ENCODE results near the gene UBE2G1.
A peak's percentile ranks its signal among the peaks of the same experiment; 100 is the strongest.
"Not testable (repeated sequence)": the region's sequence is repeated elsewhere in the genome, so short reads cannot be mapped to it uniquely, and the experiment has no call there.

The UBE2G1 gene

DNA sequence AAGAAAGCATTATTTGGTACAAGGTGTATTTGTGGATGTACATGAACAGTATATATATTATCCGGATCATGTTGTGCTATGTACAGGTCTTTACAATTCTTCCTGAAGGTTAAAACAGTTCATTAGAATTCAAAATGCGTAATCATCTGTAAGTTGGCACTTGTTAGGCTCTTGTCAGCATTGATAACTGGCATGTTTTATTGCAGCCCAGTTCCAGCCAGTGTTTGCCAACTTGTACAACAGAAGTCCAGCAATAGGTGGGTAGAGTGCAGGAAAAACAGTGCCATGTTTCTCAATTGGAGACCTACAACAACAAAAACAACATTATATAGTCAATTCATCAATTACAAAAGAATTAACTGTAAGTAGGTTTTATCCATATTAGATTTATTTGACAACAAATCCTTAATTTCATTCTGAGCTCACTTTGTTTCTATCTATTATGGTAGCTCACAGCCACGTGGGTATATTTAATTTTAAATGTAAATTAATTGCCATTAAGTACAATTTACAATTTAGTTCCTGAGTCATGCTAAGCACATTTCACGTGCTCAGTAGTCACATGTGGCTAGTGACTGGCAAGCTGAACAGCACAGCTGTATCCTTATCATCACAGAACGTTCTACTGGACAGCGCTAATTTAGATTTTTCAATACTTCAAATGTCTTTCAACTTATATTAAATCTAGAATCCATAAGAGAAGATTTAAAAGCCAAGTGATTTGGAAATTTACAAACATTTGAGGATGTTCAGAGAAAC lies 94.1 kb downstream of the UBE2G1 start:
- H3K36me3 Mint-ChIP-seq (ENCODE audit: low read depth) = peaks cover 33% of the 10 kb centered on the region
- no peak overlapping the region for H3K4me3 Mint-ChIP-seq

DNA sequence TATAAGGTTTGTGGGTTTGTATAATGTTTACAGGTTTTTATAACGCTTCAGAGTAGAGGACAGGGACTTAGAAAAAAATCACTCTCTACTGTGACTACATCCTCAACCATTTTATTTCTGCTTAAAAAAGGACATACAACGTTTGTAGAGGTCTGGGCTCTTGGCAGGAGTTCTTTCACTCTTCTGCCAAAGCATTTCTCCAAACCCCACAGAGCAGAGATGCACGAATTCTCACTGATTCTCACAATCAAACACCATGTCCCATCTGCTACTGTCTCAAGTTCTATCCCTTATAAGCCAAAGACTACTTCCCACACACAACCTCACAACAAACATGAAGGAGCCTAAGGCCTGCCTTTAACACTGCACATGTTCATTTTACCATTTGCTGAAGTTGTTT lies 95.7 kb downstream of the UBE2G1 start:
- Mint-ChIP-seq H3K27me3 (ENCODE audit: low read depth) (no peaks in the 10 kb centered on the region), H3K4me3 (no peak overlapping the region), H3K9me3 (no peaks in the 10 kb centered on the region), H3K27ac (peak overlapping the region; percentile 10), H3K4me1 (ENCODE audit: low read depth) (peaks cover 3% of the 10 kb centered on the region), H3K36me3 (ENCODE audit: low read depth) (peaks cover 22% of the 10 kb centered on the region)

More for the DNA sequence above, 94.1 kb downstream of the UBE2G1 start:
- no peak overlapping the region for H3K27ac Mint-ChIP-seq
- H3K9me3 Mint-ChIP-seq = no peaks in the 10 kb centered on the region
- H3K27me3 Mint-ChIP-seq (ENCODE audit: low read depth) = no peaks in the 10 kb centered on the region
- peaks cover 7% of the 10 kb centered on the region for H3K4me1 Mint-ChIP-seq (ENCODE audit: low read depth)

DNA sequence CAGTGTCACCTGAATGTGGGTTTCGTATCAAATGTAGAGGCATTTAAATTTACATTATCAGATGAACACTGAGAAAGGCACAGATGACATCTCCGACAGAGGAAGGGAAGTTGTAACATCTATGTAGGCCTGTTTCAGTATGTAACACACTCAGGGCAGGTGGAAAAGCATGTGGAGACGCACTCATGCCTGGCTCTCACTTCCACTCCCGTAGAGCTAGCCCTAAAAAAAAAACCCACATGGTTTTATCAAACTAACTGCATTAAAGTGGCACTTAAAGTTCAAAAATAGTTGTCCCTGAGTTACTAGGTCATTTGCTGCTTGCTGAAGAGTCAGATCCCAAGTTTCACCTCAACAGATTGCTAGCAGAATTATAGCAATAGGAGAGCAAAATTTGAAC lies 96.6 kb downstream of the UBE2G1 start:
- Mint-ChIP-seq H3K4me3 (no peak overlapping the region), H3K9me3 (no peaks in the 10 kb centered on the region), H3K4me1 (ENCODE audit: low read depth) (peaks cover 8% of the 10 kb centered on the region), H3K36me3 (ENCODE audit: low read depth) (peaks cover 20% of the 10 kb centered on the region), H3K27me3 (ENCODE audit: low read depth) (no peaks in the 10 kb centered on the region), H3K27ac (no peak overlapping the region)

DNA sequence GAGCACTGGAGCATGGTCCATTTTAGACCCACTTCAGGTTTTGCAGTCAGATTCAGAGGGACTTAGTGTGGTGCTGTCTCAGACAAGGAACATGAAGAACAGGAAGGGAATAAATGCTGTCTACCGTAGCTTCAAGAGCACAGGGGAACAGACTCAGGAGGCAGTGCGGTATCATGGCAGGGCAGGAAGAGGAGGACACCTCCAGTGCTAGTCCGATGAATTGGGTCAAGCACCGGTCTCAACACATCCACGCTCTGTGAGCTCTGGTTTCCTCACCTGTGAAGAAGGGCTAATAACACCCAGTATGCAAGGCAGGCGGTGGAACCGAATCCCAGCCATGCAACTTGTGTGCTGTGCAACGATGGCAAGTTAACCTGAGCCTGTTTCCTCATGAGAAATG lies 99.1 kb downstream of the UBE2G1 start:
- H3K4me1 Mint-ChIP-seq (ENCODE audit: low read depth) = peaks cover 24% of the 10 kb centered on the region
- H3K36me3 Mint-ChIP-seq (ENCODE audit: low read depth) = peaks cover 25% of the 10 kb centered on the region
- H3K27ac Mint-ChIP-seq = peak overlapping the region; percentile 15
- H3K9me3 Mint-ChIP-seq = no peaks in the 10 kb centered on the region
- no peaks in the 10 kb centered on the region for H3K27me3 Mint-ChIP-seq (ENCODE audit: low read depth)
- H3K4me3 Mint-ChIP-seq = no peak overlapping the region

DNA sequence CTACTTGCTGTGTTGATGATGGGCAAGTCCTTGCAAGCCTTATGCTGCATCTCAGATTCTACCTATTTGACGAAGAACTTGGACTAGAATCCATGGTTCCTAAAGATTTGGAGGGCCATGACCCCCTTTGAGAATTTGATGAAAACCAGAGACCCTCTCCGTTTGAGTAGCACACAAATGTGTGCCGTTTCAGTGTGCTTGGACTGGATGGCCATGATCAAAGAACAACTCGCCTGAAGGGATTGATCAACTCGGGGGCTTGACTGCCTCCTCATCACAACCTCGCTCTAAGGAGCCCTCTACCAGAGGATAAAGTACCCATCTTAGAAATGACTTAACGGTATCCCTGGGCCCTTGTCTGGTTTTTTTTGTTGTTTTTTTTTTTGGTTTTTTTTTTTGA lies 99.9 kb downstream of the UBE2G1 start:
- H3K4me3 Mint-ChIP-seq = no peak overlapping the region
- no peak overlapping the region for H3K27ac Mint-ChIP-seq
- no peaks in the 10 kb centered on the region for H3K27me3 Mint-ChIP-seq (ENCODE audit: low read depth)
- peaks cover 31% of the 10 kb centered on the region for H3K4me1 Mint-ChIP-seq (ENCODE audit: low read depth)
- no peaks in the 10 kb centered on the region for H3K9me3 Mint-ChIP-seq
- peaks cover 22% of the 10 kb centered on the region for H3K36me3 Mint-ChIP-seq (ENCODE audit: low read depth)

DNA sequence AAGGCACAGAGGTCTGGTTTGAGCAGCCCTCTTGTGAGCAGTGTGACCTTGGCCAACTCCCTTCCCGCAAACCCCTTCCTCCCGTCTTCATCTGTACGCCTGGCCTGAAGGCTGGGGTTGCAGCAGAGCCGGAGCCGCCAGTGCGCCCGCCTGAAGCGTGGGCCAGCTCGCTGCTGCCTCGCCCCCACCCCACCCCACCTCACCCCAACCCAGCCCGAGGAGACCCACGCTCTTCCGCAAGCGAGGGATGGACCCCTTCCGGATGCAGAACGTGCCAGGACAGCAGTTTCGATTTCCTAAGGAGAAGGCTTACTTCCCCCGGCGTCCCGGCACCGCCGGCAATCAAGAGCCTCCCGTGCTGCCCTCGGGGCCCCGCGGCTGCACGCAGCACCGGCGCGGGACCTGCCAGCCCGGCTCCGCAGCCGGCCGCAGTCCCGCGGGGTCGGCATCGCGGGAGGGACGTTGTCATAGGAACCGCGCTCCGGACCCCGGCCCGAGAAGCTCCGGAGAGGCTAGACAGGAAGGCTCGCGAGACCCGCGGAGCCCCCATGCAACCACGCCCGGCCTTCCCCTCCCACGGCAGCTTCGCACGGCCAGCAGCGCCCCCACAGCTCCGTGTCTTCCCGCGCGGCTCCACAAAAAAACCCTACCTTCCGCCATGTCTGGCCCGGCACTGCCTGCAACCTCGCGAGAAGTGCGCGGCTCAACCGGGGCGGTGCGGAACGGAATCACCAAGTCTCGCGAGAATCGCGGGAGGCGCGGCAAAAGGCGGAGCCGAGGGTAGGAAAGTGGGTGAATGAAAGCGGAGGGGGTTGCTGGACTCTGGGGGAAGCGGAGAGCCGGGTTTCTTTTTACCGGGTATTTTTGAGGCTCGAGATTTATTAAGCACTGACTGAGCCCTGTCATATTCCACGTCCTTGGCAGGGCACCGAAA lies 102.9 kb downstream of the UBE2G1 start, which contains the start of gene ANKFY1:
TSS of gene ANKFY1 (minus strand) at position 698 of the 934 bp plus-strand sequence. CDS start at position 660, 38 bp downstream.
- no peaks in the 10 kb centered on the region for H3K27me3 Mint-ChIP-seq (ENCODE audit: low read depth)
- H3K27ac Mint-ChIP-seq = peak within 1 kb of the TSS; percentile 92
- peaks cover 5% of the 10 kb centered on the region for H3K9me3 Mint-ChIP-seq
- peaks cover 25% of the 10 kb centered on the region for H3K36me3 Mint-ChIP-seq (ENCODE audit: low read depth)
- peak within 1 kb of the TSS; percentile 93 for H3K4me3 Mint-ChIP-seq
- H3K4me1 Mint-ChIP-seq (ENCODE audit: low read depth) = peaks cover 32% of the 10 kb centered on the region

DNA sequence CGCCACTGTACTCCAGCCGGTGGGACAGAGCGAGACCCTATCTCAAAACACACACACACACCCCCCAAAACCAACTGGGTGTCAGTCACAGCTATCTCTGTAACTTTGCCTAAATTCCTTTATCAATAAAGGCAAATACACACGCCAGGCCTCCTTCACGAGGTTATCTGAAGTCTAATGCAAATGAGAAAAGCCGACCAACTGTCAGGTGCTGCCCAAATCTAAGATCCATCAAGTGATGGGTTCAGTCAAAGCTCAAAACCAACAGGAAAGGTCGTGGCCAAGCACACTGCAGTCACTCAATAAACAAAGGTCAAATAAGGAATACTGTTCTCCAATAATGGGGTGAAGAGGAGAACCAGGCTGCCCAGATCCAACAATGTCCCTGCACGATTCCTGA lies 103.8 kb downstream of the UBE2G1 start:
- Mint-ChIP-seq H3K36me3 (ENCODE audit: low read depth) (peaks cover 28% of the 10 kb centered on the region), H3K4me3 (peak overlapping the region; percentile 84), H3K27me3 (ENCODE audit: low read depth) (no peaks in the 10 kb centered on the region), H3K27ac (peak overlapping the region; percentile 21), H3K4me1 (ENCODE audit: low read depth) (peaks cover 34% of the 10 kb centered on the region), H3K9me3 (peaks cover 8% of the 10 kb centered on the region)

DNA sequence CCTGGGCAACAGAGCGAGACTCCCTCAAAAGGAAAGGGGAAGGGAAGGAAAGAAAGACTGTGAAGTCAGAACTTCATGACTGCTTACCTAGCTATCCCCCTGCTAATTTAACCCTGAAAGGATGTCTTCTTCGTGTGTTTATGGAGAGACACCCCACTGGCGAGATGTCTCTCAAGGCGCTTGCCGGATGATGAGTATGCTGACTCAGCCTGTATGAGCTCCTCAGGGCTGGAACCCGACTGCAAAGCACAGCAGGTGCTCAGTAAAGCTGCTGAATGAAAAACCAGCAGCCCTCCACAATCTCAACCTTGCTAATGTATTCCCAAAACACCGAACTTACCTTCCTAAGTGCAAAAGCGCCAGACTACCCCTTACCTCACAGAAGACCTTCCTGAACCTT lies 105.0 kb downstream of the UBE2G1 start:
- H3K27ac Mint-ChIP-seq = no peak overlapping the region
- H3K4me1 Mint-ChIP-seq (ENCODE audit: low read depth) = peaks cover 43% of the 10 kb centered on the region
- H3K36me3 Mint-ChIP-seq (ENCODE audit: low read depth) = peaks cover 39% of the 10 kb centered on the region
- peak overlapping the region; percentile 20 for H3K4me3 Mint-ChIP-seq
- no peaks in the 10 kb centered on the region for H3K27me3 Mint-ChIP-seq (ENCODE audit: low read depth)
- peaks cover 10% of the 10 kb centered on the region for H3K9me3 Mint-ChIP-seq

DNA sequence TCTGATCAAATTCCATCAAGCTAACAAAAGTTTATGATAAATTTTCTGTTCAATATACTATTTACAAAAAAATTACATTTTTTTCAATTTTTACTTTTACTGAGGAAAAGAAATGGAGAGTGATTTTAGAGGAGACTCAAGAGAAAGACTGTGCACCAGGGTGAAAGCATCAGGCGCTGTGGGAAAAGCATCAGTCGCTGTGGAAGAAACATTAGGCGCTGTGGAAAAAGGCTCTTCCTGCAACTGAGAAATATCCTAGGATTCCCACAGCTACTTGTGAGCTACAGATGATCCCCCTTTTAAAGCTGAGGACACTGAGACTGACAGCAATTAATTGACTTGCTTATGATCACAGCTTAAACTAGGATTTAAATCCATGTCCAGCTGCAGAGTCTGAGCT lies 107.6 kb downstream of the UBE2G1 start:
- H3K4me3 Mint-ChIP-seq = no peak overlapping the region
- peaks cover 46% of the 10 kb centered on the region for H3K36me3 Mint-ChIP-seq (ENCODE audit: low read depth)
- H3K27ac Mint-ChIP-seq = no peak overlapping the region
- peaks cover 10% of the 10 kb centered on the region for H3K9me3 Mint-ChIP-seq
- H3K4me1 Mint-ChIP-seq (ENCODE audit: low read depth) = peaks cover 29% of the 10 kb centered on the region
- no peaks in the 10 kb centered on the region for H3K27me3 Mint-ChIP-seq (ENCODE audit: low read depth)

DNA sequence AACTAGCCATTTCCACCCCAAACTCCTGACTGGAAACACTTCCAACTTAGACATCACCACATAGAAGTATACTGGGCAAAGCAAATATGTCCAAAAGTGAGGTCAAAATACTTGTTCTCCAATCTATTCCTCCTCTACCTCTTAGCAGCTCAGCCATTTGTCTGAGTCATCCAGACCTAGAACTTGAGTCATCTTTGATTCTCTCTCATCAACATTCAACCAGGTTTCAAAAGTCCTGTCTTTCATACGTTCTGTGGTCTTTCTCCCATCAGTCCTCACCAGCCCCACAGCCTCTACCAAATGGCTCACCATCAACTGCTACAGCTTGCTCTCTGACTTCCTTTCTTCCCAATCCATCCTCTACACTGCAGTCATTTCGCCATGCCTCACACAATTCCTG lies 109.5 kb downstream of the UBE2G1 start:
- Mint-ChIP-seq H3K36me3 (ENCODE audit: low read depth) (peaks cover 47% of the 10 kb centered on the region), H3K27me3 (ENCODE audit: low read depth) (no peaks in the 10 kb centered on the region), H3K4me3 (no peak overlapping the region), H3K9me3 (peaks cover 10% of the 10 kb centered on the region), H3K4me1 (ENCODE audit: low read depth) (peaks cover 25% of the 10 kb centered on the region), H3K27ac (no peak overlapping the region)

DNA sequence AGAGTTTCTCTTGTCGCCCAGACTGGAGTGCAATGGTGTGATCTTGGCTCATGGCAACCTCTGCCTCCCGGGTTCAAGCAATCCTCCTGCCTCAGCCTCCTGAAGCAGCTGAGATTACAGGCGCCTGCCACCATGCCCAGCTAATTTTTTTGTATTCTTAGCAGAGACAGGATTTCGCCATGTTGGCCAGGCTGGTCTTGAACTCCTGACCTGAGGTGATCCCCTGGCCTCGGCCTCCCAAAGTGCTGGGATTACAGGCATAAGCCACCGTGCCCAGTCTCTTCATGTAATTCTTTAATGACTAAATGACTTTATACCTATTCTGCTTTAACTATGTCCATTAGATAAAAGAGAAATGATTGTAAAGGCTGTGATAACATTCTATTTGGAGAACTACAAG lies 111.2 kb downstream of the UBE2G1 start:
- peaks cover 27% of the 10 kb centered on the region for H3K4me1 Mint-ChIP-seq (ENCODE audit: low read depth)
- not testable (repeated sequence) for H3K27ac Mint-ChIP-seq

DNA sequence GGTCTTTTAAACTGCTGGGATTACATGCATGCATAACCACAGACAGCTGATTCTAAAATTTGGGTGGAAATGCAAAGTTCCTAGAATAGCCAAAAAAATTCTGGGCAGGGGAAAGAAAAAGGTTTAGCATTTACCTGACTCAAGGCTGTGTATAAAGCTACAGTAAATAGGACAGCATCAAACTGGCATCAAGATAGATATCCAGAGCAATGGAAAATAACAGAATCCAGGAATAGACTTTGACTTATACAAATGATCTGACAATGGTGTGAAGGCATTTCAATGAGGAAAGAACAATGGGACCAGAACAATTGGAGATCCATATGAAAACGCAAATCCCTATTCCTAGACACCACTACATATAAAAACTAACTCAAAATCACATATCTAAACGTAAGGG lies 115.6 kb downstream of the UBE2G1 start:
- peaks cover 19% of the 10 kb centered on the region for H3K36me3 Mint-ChIP-seq (ENCODE audit: low read depth)
- no peak overlapping the region for H3K4me3 Mint-ChIP-seq
- no peaks in the 10 kb centered on the region for H3K9me3 Mint-ChIP-seq
- peaks cover 36% of the 10 kb centered on the region for H3K4me1 Mint-ChIP-seq (ENCODE audit: low read depth)
- H3K27ac Mint-ChIP-seq = no peak overlapping the region
- no peaks in the 10 kb centered on the region for H3K27me3 Mint-ChIP-seq (ENCODE audit: low read depth)

More for the DNA sequence above, 111.2 kb downstream of the UBE2G1 start:
- H3K4me3 Mint-ChIP-seq; H3K9me3 Mint-ChIP-seq; H3K27me3 Mint-ChIP-seq (ENCODE audit: low read depth): not testable (repeated sequence)
- peaks cover 36% of the 10 kb centered on the region for H3K36me3 Mint-ChIP-seq (ENCODE audit: low read depth)

DNA sequence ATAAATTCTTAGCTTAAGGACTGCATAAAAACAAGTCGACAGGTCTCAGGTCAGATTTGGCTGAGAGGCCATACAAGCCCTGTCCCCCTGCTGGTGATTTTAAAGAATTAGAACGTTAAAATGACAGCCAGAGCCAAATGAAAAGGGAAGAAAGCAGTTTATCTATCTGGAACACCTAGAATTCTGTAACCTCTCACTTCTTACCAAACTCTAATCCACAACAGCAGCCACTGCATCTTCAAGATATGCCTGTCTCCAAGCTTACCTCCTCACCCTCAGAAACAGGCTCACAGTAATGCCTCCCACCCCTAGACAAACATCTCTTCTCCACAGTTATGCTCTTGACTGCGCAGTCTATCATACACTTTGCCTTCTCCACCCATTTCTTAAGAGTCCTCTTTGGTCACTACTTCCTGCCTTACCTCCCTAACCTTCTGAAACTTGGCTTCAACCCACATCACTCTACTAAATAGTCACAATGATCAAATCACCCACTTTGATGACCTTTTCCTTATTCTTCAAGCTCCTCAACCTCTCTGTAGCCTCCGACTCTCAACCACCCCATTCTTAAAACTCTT lies 116.9 kb downstream of the UBE2G1 start:
- peaks cover 37% of the 10 kb centered on the region for H3K4me1 Mint-ChIP-seq (ENCODE audit: low read depth)
- no peak overlapping the region for H3K4me3 Mint-ChIP-seq
- peak overlapping the region; percentile 9 for H3K27ac Mint-ChIP-seq
- no peaks in the 10 kb centered on the region for H3K9me3 Mint-ChIP-seq
- H3K36me3 Mint-ChIP-seq (ENCODE audit: low read depth) = peaks cover 16% of the 10 kb centered on the region
- no peaks in the 10 kb centered on the region for H3K27me3 Mint-ChIP-seq (ENCODE audit: low read depth)

DNA sequence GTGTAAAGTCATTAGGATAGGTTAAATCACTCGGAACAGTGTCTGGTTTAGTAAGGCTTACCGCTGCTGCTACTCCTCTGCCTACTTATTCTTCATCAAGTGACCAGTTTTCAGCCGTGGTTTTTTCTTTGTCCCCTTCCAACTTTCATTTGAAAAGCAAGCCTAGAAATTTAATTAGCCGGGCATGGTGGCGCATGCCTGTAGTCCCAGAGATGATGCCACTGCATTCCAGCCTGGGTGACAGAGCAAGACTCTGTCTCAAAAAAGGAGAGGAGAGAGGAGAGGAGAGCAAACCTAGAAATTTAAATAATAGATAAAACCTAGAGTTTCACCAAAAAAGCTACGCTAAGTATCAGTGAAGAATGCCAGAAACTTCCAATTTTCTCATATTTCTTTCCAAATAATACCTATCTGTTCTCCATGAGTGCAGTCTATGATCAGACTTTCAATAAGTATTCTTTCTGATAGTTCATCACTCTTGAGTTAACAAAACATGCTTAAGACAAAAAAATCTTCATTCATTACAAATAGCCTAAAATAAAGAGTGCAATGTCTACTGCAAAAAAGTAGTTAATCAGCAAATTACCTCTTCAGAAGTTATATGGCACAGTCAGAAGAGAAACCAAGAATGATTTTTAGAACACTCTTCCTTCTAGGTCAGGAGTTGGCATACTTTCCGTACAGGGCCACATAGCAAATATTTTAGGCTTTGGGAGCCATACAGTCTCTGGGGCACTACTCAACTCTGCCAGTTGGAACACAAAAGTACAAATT lies 117.8 kb downstream of the UBE2G1 start:
- no peaks in the 10 kb centered on the region for H3K9me3 Mint-ChIP-seq
- H3K4me1 Mint-ChIP-seq (ENCODE audit: low read depth) = peaks cover 36% of the 10 kb centered on the region
- H3K4me3 Mint-ChIP-seq = no peak overlapping the region
- no peak overlapping the region for H3K27ac Mint-ChIP-seq
- H3K36me3 Mint-ChIP-seq (ENCODE audit: low read depth) = peaks cover 14% of the 10 kb centered on the region
- no peaks in the 10 kb centered on the region for H3K27me3 Mint-ChIP-seq (ENCODE audit: low read depth)
